ENCODE data around the gene DLG5. TPM values are rescaled to one million over a fixed set of nuclear protein-coding genes. Genes with fewer than 3 reads are reported as not detected.

DLG5 gene
- total RNA-seq, 3 donors from 2014 or later: 28.9 to 78.3 (median 35.1) TPM

GRCh38 chr10:77888356-77888703, 38.2 kb downstream of the DLG5 start:
- ATAC-seq (no peak), DNase-seq (no peak)
- no peak for TF ChIP-seq CTCF (IDR thresholded peaks at IDR 0.05)
- Histone ChIP-seq H3K36me3 (ENCODE audit: low read depth) (no peaks in the 10 kb centered on the region), H3K9me3 (no peaks in the 10 kb centered on the region), H3K4me3 (no peak overlapping the region), H3K4me1 (ENCODE audit: low read depth) (peaks cover 30% of the 10 kb centered on the region)
- intact Hi-C loops (cut with DNase I, micrococcal nuclease): no loop called here

GRCh38 chr10:77887631-77888355, 38.8 kb downstream of the DLG5 start:
- Histone ChIP-seq H3K9me3 (no peaks in the 10 kb centered on the region), H3K4me3 (no peak overlapping the region), H3K4me1 (ENCODE audit: low read depth) (peaks cover 30% of the 10 kb centered on the region), H3K36me3 (ENCODE audit: low read depth) (no peaks in the 10 kb centered on the region)
- no peak for TF ChIP-seq CTCF (IDR thresholded peaks at IDR 0.05)
- ATAC-seq (peak; percentile 17), DNase-seq (no peak)
- intact Hi-C loops (cut with DNase I, micrococcal nuclease): no loop called here

GRCh38 chr10:77886795-77887355, 39.7 kb downstream of the DLG5 start:
- ATAC-seq: peak; percentile 14
- Histone ChIP-seq H3K36me3 (ENCODE audit: low read depth) (no peaks in the 10 kb centered on the region), H3K4me3 (no peak overlapping the region), H3K9me3 (no peaks in the 10 kb centered on the region), H3K4me1 (ENCODE audit: low read depth) (peaks cover 24% of the 10 kb centered on the region)
- TF ChIP-seq CTCF (IDR thresholded peaks at IDR 0.05): no peak
- no peak for DNase-seq
- intact Hi-C loops (cut with DNase I, micrococcal nuclease): no loop called here

- Histone ChIP-seq H3K36me3 (ENCODE audit: low read depth) (no peaks in the 10 kb centered on the region), H3K9me3 (no peaks in the 10 kb centered on the region), H3K4me1 (ENCODE audit: low read depth) (peaks cover 14% of the 10 kb centered on the region), H3K4me3 (no peak overlapping the region)
- TF ChIP-seq CTCF (IDR thresholded peaks at IDR 0.05): no peak
- DNase-seq: no peak
- intact Hi-C loops (cut with DNase I, micrococcal nuclease): no loop called here
- no peak for ATAC-seq
These were observed 42.4 kb downstream of the DLG5 start for GRCh38 chr10:77884181-77884580.

- TF ChIP-seq CTCF (IDR thresholded peaks at IDR 0.05): no peak
- intact Hi-C loops (cut with DNase I, micrococcal nuclease): no loop called here
- no peaks in the 10 kb centered on the region for H3K9me3 ChIP-seq
- DNase-seq (no peak), ATAC-seq (peak; percentile 44)
- H3K36me3 ChIP-seq (ENCODE audit: low read depth): no peaks in the 10 kb centered on the region
- H3K4me1 ChIP-seq (ENCODE audit: low read depth): peaks cover 4% of the 10 kb centered on the region
- H3K4me3 ChIP-seq: no peak overlapping the region
These were observed 44.9 kb downstream of the DLG5 start for GRCh38 chr10:77881636-77882035.

Data from mucosa of descending colon (tissue), 3 donors.